ENCODE measurements around the gene RNF135. TPM values are rescaled to one million over a fixed set of nuclear protein-coding genes. Genes with fewer than 3 reads are reported as not detected.
A peak's percentile ranks its signal among the peaks of the same experiment; 100 is the strongest.

The RNF135 gene
- total RNA-seq, 2 experiments from 2014 or later = 7.3 to 8.5 TPM

DNA sequence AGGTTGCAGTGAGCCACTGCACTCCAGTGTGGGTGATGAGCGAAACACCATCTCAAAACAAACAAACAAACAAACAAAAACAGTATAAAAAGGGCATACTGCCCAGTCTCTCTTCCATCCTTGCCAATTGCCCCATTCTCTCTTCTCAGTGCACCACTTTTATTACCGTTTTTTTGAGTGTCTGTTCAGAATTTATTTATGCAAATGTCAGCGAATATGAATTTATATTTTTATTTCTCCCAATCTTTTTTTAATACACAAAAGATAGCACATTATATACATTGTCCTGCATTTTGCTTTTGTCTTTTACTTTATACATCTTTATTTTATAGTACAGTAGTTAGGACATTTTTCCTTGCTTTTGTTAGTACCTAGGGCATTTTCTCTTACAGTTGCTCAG, 19.6 kb downstream of the RNF135 start:
- intact Hi-C loops (cut with micrococcal nuclease) = no loop called here
- Mint-ChIP-seq H3K27me3 (no peaks in the 10 kb centered on the region), H3K9me3 (no peaks in the 10 kb centered on the region), H3K27ac (no peak overlapping the region), H3K4me1 (ENCODE audit: low read depth) (no peaks in the 10 kb centered on the region), H3K36me3 (peaks cover 11% of the 10 kb centered on the region), H3K4me3 (no peak overlapping the region)
- ChIA-PET POLR2A (interaction anchor here (0.7 kb wide), 1 partner anchor 350 kb away, joined by 3 read pairs; no protein-coding TSS in a partner anchor), CTCF (interaction anchor here (1.5 kb wide), 1 partner anchor 225 kb away, joined by 3 read pairs; no protein-coding TSS in a partner anchor)
- no peak for DNase-seq

DNA sequence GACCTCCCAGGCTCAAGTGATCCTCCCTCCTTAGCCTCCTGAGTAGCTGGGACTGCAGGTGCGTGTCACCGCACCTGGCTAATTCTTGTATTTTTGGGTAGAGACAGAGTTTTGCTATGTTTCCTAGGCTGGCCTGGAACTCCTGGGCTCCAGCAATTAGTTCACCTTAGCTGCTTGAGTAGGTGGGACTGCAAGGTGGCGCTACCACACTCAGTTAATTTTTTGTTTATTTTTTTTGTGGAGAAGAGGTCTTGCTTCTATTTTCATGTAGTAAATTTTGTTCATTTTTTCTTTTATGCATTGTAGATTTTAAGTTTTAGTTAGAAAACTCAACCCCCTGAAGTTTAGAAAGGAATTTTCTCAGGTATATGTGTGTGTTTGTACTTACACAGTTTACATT, 21.7 kb downstream of the RNF135 start:
- POLR2A ChIA-PET = no interaction called here
- intact Hi-C loops (cut with micrococcal nuclease) = no loop called here
- Mint-ChIP-seq H3K4me3 (no peak overlapping the region), H3K4me1 (ENCODE audit: low read depth) (no peaks in the 10 kb centered on the region), H3K9me3 (no peaks in the 10 kb centered on the region), H3K27me3 (no peaks in the 10 kb centered on the region), H3K36me3 (peaks cover 6% of the 10 kb centered on the region), H3K27ac (no peak overlapping the region)
- no peak for DNase-seq
- CTCF ChIA-PET = no interaction called here

DNA sequence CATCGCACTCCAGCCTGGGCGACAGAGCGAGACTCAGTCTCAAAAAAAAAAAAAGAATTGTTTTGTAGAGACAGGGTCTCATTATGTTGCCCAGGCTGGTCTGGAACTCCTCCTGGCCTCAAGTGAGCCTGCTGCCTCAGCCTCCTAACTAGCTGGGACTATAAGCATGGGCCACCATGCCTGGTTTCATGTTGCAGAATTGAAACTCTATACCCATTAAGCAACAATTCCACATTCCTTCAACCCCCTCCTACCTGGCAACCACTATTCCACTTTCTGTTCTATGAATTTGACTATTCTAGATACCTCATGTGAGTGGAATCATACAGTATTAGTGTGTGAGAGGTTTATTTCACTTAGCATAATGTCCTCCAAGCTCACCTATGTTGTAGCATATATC, 24.5 kb downstream of the RNF135 start:
- Mint-ChIP-seq H3K27me3 (no peaks in the 10 kb centered on the region), H3K27ac (no peak overlapping the region), H3K9me3 (no peaks in the 10 kb centered on the region), H3K4me1 (ENCODE audit: low read depth) (no peaks in the 10 kb centered on the region), H3K4me3 (no peak overlapping the region), H3K36me3 (peaks cover 15% of the 10 kb centered on the region)
- POLR2A ChIA-PET = no interaction called here
- intact Hi-C loops (cut with micrococcal nuclease) = no loop called here
- no peak for DNase-seq
- CTCF ChIA-PET = no interaction called here

DNA sequence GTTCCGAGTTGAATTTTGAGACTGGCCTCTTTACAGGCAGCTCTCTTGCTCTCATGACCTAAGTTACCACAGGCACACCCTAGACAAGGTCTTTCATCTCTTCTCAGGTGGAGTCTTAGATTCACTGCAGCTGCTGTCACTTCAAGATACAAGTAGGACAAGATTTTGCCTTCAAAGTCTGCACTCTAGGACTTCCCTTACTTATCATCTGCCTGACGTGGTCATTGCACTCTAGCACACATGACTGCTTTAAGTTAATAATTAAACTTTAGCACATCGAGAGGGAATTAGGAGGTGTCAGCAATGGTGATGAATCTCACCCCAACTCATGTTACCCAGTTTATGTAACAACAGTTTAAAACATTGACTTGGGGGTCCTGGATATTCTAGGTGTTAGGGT, 25.6 kb downstream of the RNF135 start:
- no peak for DNase-seq
- H3K27me3 Mint-ChIP-seq = no peaks in the 10 kb centered on the region
- no peaks in the 10 kb centered on the region for H3K4me1 Mint-ChIP-seq (ENCODE audit: low read depth)
- CTCF ChIA-PET = no interaction called here
- no peak overlapping the region for H3K4me3 Mint-ChIP-seq
- peaks cover 15% of the 10 kb centered on the region for H3K36me3 Mint-ChIP-seq
- intact Hi-C loops (cut with micrococcal nuclease) = no loop called here
- POLR2A ChIA-PET = no interaction called here
- no peak overlapping the region for H3K27ac Mint-ChIP-seq
- no peaks in the 10 kb centered on the region for H3K9me3 Mint-ChIP-seq

DNA sequence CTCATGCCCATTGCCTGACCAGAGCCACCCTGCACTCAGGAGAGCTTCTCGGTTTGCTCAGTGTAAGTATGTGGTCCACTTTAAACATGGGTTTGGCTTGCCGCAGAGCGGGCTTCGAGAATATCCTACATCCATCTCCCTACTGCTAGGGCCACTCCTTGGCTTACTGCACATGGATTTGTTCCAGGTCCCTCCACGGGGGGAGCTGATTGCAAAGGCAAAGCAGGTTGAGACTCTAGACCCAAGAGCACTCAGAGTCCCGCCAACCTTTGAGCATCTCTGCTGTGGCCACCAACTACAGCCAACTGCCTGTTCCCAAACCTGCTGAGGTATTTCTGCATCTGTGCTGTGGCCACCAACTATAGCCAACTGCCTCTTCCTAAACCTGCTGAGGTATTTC, 26.4 kb downstream of the RNF135 start:
- Mint-ChIP-seq H3K27me3 (no peaks in the 10 kb centered on the region), H3K27ac (no peak overlapping the region), H3K4me3 (no peak overlapping the region), H3K4me1 (ENCODE audit: low read depth) (no peaks in the 10 kb centered on the region), H3K36me3 (peaks cover 15% of the 10 kb centered on the region), H3K9me3 (no peaks in the 10 kb centered on the region)
- ChIA-PET CTCF (no interaction called here), POLR2A (no interaction called here)
- intact Hi-C loops (cut with micrococcal nuclease) = no loop called here
- no peak for DNase-seq

DNA sequence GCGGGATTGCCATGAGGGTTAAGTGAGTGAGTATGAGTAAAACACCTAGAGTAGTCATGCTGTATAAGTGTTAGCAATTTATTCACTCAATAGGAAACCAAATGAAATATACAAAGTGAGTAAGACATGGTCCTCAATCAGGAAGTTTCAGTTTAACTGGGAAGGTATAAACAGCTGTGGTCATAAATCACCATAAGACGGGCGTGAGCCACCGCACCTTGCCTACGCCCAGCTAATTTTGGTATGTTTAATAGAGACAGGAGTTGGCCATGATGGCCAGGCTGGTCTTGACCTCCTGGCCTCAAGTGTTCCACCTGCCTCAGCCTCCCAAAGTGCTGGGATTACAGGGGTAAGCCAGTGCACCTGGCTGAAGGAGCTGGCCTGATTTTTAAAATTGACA, 27.0 kb downstream of the RNF135 start:
- no peak for DNase-seq
- peaks cover 15% of the 10 kb centered on the region for H3K36me3 Mint-ChIP-seq
- H3K4me3 Mint-ChIP-seq = no peak overlapping the region
- no peaks in the 10 kb centered on the region for H3K27me3 Mint-ChIP-seq
- no peaks in the 10 kb centered on the region for H3K9me3 Mint-ChIP-seq
- CTCF ChIA-PET = no interaction called here
- POLR2A ChIA-PET = no interaction called here
- H3K27ac Mint-ChIP-seq = no peak overlapping the region
- intact Hi-C loops (cut with micrococcal nuclease) = no loop called here
- no peaks in the 10 kb centered on the region for H3K4me1 Mint-ChIP-seq (ENCODE audit: low read depth)

DNA sequence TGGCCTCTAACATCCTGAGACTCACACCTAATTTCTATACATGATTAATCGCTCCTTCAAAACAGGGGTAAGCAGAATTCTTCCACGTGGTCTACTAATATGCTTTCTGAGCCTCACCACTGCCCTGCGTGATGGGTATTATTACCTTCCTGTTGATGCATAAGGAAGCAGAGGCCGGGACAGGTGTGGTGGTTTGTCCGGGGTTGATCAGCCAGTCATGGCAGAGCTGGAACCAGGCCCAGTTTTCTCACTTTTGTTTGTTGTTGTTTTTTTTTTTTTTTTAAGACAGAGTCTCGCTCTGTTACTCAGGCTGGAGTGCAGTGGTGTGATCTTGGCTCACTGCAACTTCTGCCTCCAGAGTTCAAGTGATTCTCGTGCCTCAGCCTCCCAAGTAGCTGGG, 31.2 kb downstream of the RNF135 start:
- Mint-ChIP-seq H3K4me1 (ENCODE audit: low read depth) (no peaks in the 10 kb centered on the region), H3K27ac (no peak overlapping the region), H3K27me3 (no peaks in the 10 kb centered on the region), H3K4me3 (no peak overlapping the region), H3K9me3 (no peaks in the 10 kb centered on the region), H3K36me3 (peaks cover 15% of the 10 kb centered on the region)
- intact Hi-C loops (cut with micrococcal nuclease) = no loop called here
- DNase-seq = no peak
- POLR2A ChIA-PET = no interaction called here
- CTCF ChIA-PET = interaction anchor here (0.7 kb wide), 1 partner anchor 210 kb away, joined by 3 read pairs; no protein-coding TSS in a partner anchor

DNA sequence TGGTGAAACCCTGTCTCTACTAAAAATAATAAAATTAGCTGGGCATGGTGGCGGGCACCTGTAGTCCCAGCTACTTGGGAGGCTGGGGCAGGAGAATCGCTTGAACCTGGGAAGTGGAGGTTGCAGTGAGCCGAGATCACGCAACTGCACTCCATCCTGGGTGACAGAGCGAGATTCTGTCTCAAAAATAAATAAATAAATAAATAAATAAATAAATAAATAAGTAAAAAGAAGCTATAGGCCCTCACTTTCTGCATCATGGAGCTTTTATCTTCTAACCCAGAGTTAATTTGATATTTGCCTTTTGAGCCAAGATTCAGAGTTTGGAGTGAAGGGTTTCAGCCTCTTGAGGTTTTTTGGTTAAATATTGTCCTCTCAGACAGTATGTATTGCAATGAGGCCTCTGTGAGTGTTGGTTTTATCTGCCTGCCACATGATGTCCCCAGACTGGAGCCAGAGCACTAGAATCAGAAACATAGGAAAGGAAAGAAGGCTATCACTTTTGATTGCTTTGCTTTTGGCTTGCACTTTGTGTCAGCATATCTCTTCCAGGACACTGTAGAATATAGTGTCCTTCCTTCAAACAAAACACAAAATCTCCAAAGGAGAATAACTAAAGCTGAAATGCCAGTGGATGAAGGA, 32.5 kb downstream of the RNF135 start:
- ChIA-PET CTCF (interaction anchor here (0.8 kb wide), 1 partner anchor 213 kb away, joined by 3 read pairs; no protein-coding TSS in a partner anchor), POLR2A (no interaction called here)
- Mint-ChIP-seq H3K36me3 (peaks cover 10% of the 10 kb centered on the region), H3K4me1 (ENCODE audit: low read depth) (peaks cover 8% of the 10 kb centered on the region), H3K27me3 (no peaks in the 10 kb centered on the region), H3K9me3 (no peaks in the 10 kb centered on the region), H3K4me3 (no peak overlapping the region), H3K27ac (no peak overlapping the region)
- intact Hi-C loops (cut with micrococcal nuclease) = no loop called here
- no peak for DNase-seq

DNA sequence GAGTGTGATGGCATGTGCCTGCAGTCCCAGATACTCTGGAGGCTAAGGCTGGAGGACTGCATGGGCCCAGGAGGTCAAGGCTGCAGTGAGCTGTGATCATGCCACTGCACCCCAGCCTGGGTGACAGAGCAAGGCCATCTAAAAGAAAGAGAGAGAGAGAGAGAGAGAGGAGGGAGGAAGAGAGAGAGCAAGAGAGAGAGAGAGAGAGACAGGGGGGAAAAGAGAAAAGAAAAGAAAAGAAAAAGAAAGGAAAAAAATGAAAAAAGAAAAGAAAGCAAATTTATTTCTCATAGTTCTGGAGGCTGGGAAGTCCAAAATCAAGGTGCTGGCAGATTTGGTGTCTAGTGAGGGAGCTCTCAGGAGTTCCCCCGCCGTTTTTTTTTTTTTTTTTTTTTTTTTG, 33.3 kb downstream of the RNF135 start:
- DNase-seq = no peak
- Mint-ChIP-seq H3K27ac (no peak overlapping the region), H3K36me3 (peaks cover 4% of the 10 kb centered on the region), H3K4me1 (ENCODE audit: low read depth) (peaks cover 10% of the 10 kb centered on the region), H3K4me3 (no peak overlapping the region), H3K9me3 (no peaks in the 10 kb centered on the region), H3K27me3 (no peaks in the 10 kb centered on the region)
- intact Hi-C loops (cut with micrococcal nuclease) = no loop called here
- ChIA-PET CTCF (no interaction called here), POLR2A (interaction anchor here (0.6 kb wide), 1 partner anchor 210 kb away, joined by 3 read pairs; no protein-coding TSS in a partner anchor)

DNA sequence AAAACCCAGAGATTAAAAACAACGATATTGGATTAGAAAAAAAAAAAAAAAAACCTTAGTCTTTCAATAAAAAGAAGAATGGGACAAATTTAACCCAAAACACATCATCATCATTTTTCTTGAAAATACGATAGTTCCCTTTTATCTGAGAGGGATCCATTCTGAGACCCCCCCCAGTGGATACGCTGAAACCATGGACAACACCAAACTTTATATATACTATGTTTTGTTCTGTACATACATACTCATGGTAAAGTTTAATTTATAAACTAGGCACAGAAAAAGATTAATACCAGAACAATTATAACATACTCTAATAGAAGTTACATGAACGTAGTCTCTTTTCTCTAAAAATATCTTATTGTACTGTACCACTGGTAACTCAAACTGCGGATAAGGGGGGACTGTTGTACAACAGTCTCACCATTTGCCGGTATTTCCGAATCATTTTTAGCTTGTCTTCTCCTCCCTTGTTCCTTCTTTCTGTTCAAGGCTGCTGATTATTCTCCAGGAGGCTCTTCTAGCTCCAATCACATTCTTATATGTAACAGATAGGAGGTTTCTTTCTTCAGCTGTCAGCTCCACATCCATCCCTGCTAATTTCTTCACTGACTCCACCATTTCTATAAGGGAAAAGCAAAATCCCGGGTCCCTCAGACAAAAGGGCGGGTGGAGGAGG, 37.0 kb downstream of the RNF135 start:
- CTCF ChIA-PET = interaction anchor here (1.1 to 1.3 kb wide), 3 partner anchors 8 to 209 kb away, joined by 3 read pairs; no protein-coding TSS in a partner anchor
- intact Hi-C loops (cut with micrococcal nuclease) = loop anchor here (5.0 kb wide), 2 partner anchors 36 to 101 kb away; partner anchors contain the start of genes RNF135 and TEFM

DNA sequence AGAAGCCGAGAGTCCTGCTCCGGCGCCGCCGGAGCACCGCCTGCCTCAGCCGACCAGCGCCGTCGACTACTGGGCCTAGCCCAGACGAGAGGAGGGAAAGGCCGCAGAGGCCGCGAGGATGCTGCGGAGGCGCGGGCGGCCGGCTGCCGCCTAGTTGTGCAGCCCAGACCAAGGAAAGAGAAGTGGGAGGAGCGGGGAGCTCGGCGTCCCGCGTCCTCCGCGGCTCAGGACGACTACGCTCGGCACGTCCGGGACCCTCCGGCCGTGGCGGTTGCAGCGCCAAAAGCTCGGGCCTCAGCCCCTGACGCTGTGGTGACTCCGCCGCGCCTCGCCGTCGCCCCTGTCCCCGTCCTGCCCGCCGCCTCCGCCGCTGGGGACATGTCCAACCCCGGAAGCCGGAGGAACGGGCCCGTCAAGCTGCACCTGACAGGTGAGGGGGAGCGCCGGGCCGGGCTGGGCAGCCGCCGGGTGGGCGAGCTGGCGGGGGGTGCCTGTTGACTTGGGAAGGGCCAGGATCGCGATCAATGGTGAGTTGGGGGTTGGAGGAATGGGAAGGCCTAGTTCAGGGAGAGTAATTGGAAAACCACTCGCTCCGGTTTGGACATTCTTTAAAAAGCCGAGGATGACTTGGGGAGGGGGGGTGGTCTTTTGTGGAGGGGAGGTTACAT, 37.7 kb downstream of the RNF135 start:
- ChIA-PET CTCF (interaction anchor here (0.7 to 1.3 kb wide), 5 partner anchors 8 to 208 kb away, joined by 3 read pairs; partner anchors contain the start of gene RNF135), POLR2A (interaction anchor here (0.7 to 1.0 kb wide), 3 partner anchors 87 to 207 kb away, joined by 3 to 5 read pairs (median 4); no protein-coding TSS in a partner anchor)
- peak overlapping the region; percentile 78 for H3K27ac Mint-ChIP-seq
- peaks cover 17% of the 10 kb centered on the region for H3K4me1 Mint-ChIP-seq (ENCODE audit: low read depth)
- intact Hi-C loops (cut with micrococcal nuclease) = loop anchor here (5.0 kb wide), 2 partner anchors 36 to 101 kb away; partner anchors contain the start of genes RNF135 and TEFM
- no peaks in the 10 kb centered on the region for H3K9me3 Mint-ChIP-seq
- no peaks in the 10 kb centered on the region for H3K36me3 Mint-ChIP-seq
- H3K4me3 Mint-ChIP-seq = peak overlapping the region; percentile 87
- H3K27me3 Mint-ChIP-seq = no peaks in the 10 kb centered on the region
- DNase-seq = peak; percentile 74

More for the DNA sequence above, 37.0 kb downstream of the RNF135 start:
- POLR2A ChIA-PET = interaction anchor here (0.7 to 1.0 kb wide), 3 partner anchors 88 to 208 kb away, joined by 3 to 5 read pairs (median 4); no protein-coding TSS in a partner anchor
- Mint-ChIP-seq H3K27ac (peak overlapping the region; percentile 73), H3K4me1 (ENCODE audit: low read depth) (peaks cover 17% of the 10 kb centered on the region), H3K36me3 (no peaks in the 10 kb centered on the region), H3K27me3 (no peaks in the 10 kb centered on the region), H3K4me3 (peak overlapping the region; percentile 87), H3K9me3 (no peaks in the 10 kb centered on the region)
- no peak for DNase-seq

Data from activated CD4-positive, alpha-beta memory T cell treated with anti-CD3 and anti-CD28 coated beads for 36 hours (primary cell).